ENCODE measurements around the gene AP1AR. TPM values are rescaled to one million over a fixed set of nuclear protein-coding genes. Genes with fewer than 3 reads are reported as not detected.

AP1AR gene
- total and polyA plus RNA-seq, 2 of the 8 experiments (the other 6 are each of a cell fraction or from before 2014, with no cell fraction given) = 5.3 to 27.7 TPM

- no peak within 1 kb of the TSS for H2AFZ ChIP-seq (ENCODE audit: low read length)
- no peak within 1 kb of the TSS for H3K23ac ChIP-seq (ENCODE audit: insufficient read length)
- H2BK15ac ChIP-seq (ENCODE audit: low read length) = no peak within 1 kb of the TSS
- no peak within 1 kb of the TSS for H2AK5ac ChIP-seq (ENCODE audit: low read depth, low read length)
- no peaks in the 10 kb centered on the region for H4K20me1 ChIP-seq (replicated peaks in 1 of 2; ENCODE audit: control insufficient read depth in 1 of 2, insufficient read depth in 2 of 2, low read length in 2 of 2)
- no peaks in the 10 kb centered on the region for H3K79me1 ChIP-seq (ENCODE audit: low read depth, low read length)
- H3K18ac ChIP-seq (ENCODE audit: extremely low read depth, low read length) = no peak within 1 kb of the TSS
- no peak within 1 kb of the TSS for H2BK120ac ChIP-seq (replicated peaks; ENCODE audit: low read depth, low read length)
- no peaks in the 10 kb centered on the region for H3K9me3 ChIP-seq (ENCODE audit: insufficient read depth in 2 of 2, low read depth in 1 of 2, low read length in 1 of 2)
- no peak within 1 kb of the TSS for H3K4ac ChIP-seq (replicated peaks; ENCODE audit: insufficient read length, low read depth, low read length)
- no peak within 1 kb of the TSS for H3K56ac ChIP-seq (replicated peaks; ENCODE audit: insufficient read length, low read depth, low read length)
- H4K91ac ChIP-seq (replicated peaks; ENCODE audit: insufficient read length, low read length) = no peak within 1 kb of the TSS
- H2BK12ac ChIP-seq (ENCODE audit: low read depth, low read length) = no peak within 1 kb of the TSS
- H4K5ac ChIP-seq (ENCODE audit: insufficient read length, low read depth, low read length) = no peak within 1 kb of the TSS
- H3K27ac ChIP-seq (ENCODE audit: low read depth, low read length) = no peak within 1 kb of the TSS
- no peak within 1 kb of the TSS for H4K8ac ChIP-seq (ENCODE audit: extremely low read depth, insufficient read depth, low read length)
- peak within 1 kb of the TSS in 1 of 4 experiments; percentile 34; a peak in 1 of 7 replicates for H3K9ac ChIP-seq (replicated peaks in 1 of 4; ENCODE audit: extremely low read depth in 1 of 4, low read depth in 3 of 4, low read length in 3 of 4)
- H3K36me3 ChIP-seq (ENCODE audit: control insufficient read depth in 2 of 4, insufficient read depth in 4 of 4, low read length in 3 of 4) = no peaks in the 10 kb centered on the region
- 85% methylated on average over 4 of the region's 4 CpGs; no CpG with 5 or more reads in 1 of the 2 experiments for WGBS, 2 experiments (ENCODE audit: extremely low coverage in 1 of 2, insufficient coverage in 1 of 2, insufficient read length in 1 of 2, insufficient replicate concordance in 2 of 2, low coverage in 1 of 2, low lambda C conversion rate in 2 of 2, missing lambda C conversion rate in 1 of 2)
- no peak within 1 kb of the TSS for H2BK20ac ChIP-seq (ENCODE audit: low read length)
- no peaks in the 10 kb centered on the region; a peak in 1 of 7 replicates for H3K27me3 ChIP-seq (replicated peaks in 1 of 4; ENCODE audit: control insufficient read depth in 3 of 4, extremely low read depth in 1 of 4, insufficient read depth in 3 of 4, low read length in 3 of 4)
- POLR2A ChIA-PET (ENCODE audit: partially characterized antibody) = no interaction called here
- H2BK5ac ChIP-seq (ENCODE audit: low read depth, low read length) = no peak within 1 kb of the TSS
- H3K4me2 ChIP-seq (ENCODE audit: insufficient read depth in 1 of 2, low read depth in 2 of 2, low read length in 2 of 2) = no peak within 1 kb of the TSS
- no peak for DNase-seq (ENCODE audit: low read depth in 1 of 2, low spot score in 2 of 2)
- H3K79me2 ChIP-seq (ENCODE audit: control insufficient read depth in 1 of 2, insufficient read depth in 2 of 2, low read length in 2 of 2) = no peaks in the 10 kb centered on the region
- H3K4me3 ChIP-seq (ENCODE audit: extremely low read depth in 1 of 4, insufficient read depth in 2 of 4, low read depth in 3 of 4, low read length in 4 of 4) = no peak within 1 kb of the TSS
- no peaks in the 10 kb centered on the region for H3K4me1 ChIP-seq (replicated peaks in 1 of 4; ENCODE audit: control insufficient read depth in 3 of 4, insufficient read depth in 4 of 4, low read length in 3 of 4)
- CTCF ChIA-PET (ENCODE audit: partially characterized antibody) = interaction anchor here (0.7 kb wide), 1 partner anchor 51 kb away, joined by 3 read pairs; no protein-coding TSS in a partner anchor
- FAIRE-seq = no peak
- no peaks in the 10 kb centered on the region; the same call in 1 of the 2 replicates for H3K23me2 ChIP-seq (ENCODE audit: low read depth, low read length)
- H3K14ac ChIP-seq (ENCODE audit: insufficient read length) = no peak within 1 kb of the TSS
- TF ChIP-seq SAP30 (IDR thresholded peaks at IDR 0.05; ENCODE audit: insufficient read depth, insufficient replicate concordance, low read length) (no peak), MAX (IDR thresholded peaks at IDR 0.05) (no peak), CBX5 (IDR thresholded peaks at IDR 0.05; ENCODE audit: low read depth, low read length) (no peak), CHD2 (IDR thresholded peaks at IDR 0.05; ENCODE audit: low read length) (no peak), POU5F1 (IDR thresholded peaks at IDR 0.05; ENCODE audit: low read depth, low read length) (no peak), SRF (IDR thresholded peaks at IDR 0.05; ENCODE audit: low read depth, low read length) (no peak), HDAC6 (IDR thresholded peaks at IDR 0.05; ENCODE audit: low read depth, low read length) (no peak), EGR1 (IDR thresholded peaks at IDR 0.05; ENCODE audit: borderline replicate concordance, low read depth, low read length) (no peak), SIN3A (conservative IDR thresholded peaks at IDR 0.05 in 1 of 2, IDR thresholded peaks at IDR 0.05 in 1 of 2; ENCODE audit: low read depth in 1 of 2, low read length in 2 of 2) (no peak), BACH1 (IDR thresholded peaks at IDR 0.05; ENCODE audit: low read length) (no peak), SP1 (IDR thresholded peaks at IDR 0.05; ENCODE audit: low read depth, low read length) (no peak), CEBPB (IDR thresholded peaks at IDR 0.05; ENCODE audit: low read depth, low read length) (no peak), KDM5A (IDR thresholded peaks at IDR 0.05; ENCODE audit: low read length) (no peak)
Observed at GRCh38 chr4:112296949-112297880, 65.6 kb downstream of the AP1AR start, which contains the start of gene ALPK1. ALPK1 (plus strand) TSS chr4:112297369.
